ENCODE measurements around the gene CDH23.
A peak's percentile ranks its signal among the peaks of the same experiment; 100 is the strongest.

Gene CDH23

DNA sequence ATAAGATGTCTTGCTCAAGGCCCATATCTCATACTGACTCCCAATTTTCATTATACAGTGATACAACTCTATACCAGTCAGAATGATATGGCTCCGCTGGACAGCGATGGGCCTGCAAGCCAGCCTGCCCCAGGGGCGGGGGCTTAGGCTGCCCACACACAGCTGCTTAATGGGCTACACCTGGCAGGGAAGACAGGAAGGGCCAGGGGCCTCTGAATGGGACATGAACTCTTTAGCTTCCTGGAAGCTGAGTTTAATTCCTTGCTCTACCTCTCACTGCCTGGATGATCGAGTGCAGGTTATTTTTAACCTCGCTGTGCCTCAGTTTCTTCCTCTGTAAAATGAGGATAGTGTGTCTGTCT, 210.3 kb downstream of the CDH23 start:
- H3K9me3 ChIP-seq (ENCODE audit: insufficient read depth, low read length), result no peaks in the 10 kb centered on the region
- H3K27me3 ChIP-seq (ENCODE audit: insufficient read depth, insufficient read length), result no peaks in the 10 kb centered on the region
- H3K4me3 ChIP-seq (ENCODE audit: insufficient read length, low read depth), result no peak overlapping the region
- no peaks in the 10 kb centered on the region for H3K36me3 ChIP-seq (ENCODE audit: insufficient read depth, insufficient read length, low read length)
- H3K4me1 ChIP-seq (ENCODE audit: insufficient read depth, insufficient read length), result peaks cover 11% of the 10 kb centered on the region
- no peak for TF ChIP-seq ZNF274 (IDR thresholded peaks at IDR 0.05; ENCODE audit: low read depth, low read length)
- TF ChIP-seq SUZ12 (IDR thresholded peaks at IDR 0.05; ENCODE audit: extremely low read depth, insufficient read depth, insufficient read length), result no peak
- no peak overlapping the region for H3K9ac ChIP-seq (ENCODE audit: insufficient read length, low read depth)
- no peak for DNase-seq (ENCODE audit: low read depth, low spot score)

DNA sequence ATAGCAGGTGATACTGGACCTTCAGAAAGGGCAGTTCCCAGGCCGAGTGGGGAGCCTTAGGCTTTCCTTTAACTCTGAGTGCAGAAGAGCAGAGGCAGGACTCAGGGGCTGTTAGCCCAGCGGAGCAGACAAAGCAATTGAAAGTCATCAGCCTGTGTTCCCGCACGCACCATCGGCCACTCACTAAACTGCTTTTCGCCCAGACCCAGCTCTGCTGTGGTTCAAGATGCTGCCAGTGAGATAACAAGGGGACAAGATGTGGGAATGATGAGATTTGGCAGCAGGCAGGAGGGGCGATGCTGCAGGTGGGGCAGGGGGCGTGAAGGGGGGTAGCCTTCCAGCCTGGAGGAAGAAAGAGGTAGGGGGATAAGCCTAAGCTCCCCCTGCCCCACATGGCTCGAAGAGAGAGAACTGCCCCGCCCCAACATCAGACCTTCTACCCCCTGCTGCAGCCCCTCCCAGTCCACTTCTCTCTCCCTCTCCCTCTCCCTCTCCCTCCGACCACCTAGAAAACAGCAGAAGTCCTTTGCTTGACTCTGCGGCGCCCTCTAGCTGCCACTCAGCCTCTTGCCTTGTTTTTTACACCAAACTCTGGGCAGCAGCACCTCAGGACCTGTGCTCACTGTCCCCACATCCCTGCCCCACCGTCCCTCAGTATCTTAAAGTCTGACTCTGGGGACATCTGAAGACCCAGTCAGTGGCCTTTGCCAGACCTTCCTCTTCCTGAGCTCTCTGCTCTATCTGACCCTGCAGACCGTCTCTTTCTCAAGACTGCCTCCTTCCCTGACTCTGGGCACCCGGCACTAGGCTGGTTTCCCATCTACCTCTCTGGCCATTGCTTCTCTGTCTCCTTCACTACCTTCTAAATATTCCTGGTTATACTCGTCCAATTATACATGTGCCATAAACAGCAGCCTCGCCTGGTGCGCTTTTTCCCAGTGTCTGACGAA, 212.4 kb downstream of the CDH23 start:
- H3K27me3 ChIP-seq (ENCODE audit: insufficient read depth, insufficient read length), result no peaks in the 10 kb centered on the region
- DNase-seq (ENCODE audit: low read depth, low spot score), result peak; percentile 65
- H3K9ac ChIP-seq (ENCODE audit: insufficient read length, low read depth), result peak overlapping the region; percentile 51
- TF ChIP-seq YY1 (IDR thresholded peaks at IDR 0.05; ENCODE audit: insufficient read depth, insufficient read length) (no peak), SUZ12 (IDR thresholded peaks at IDR 0.05; ENCODE audit: extremely low read depth, insufficient read depth, insufficient read length) (no peak), ZNF274 (IDR thresholded peaks at IDR 0.05; ENCODE audit: low read depth, low read length) (no peak)
- H3K36me3 ChIP-seq (ENCODE audit: insufficient read depth, insufficient read length, low read length), result no peaks in the 10 kb centered on the region
- no peak overlapping the region for H3K4me3 ChIP-seq (ENCODE audit: insufficient read length, low read depth)
- no peaks in the 10 kb centered on the region for H3K9me3 ChIP-seq (ENCODE audit: insufficient read depth, low read length)
- H3K4me1 ChIP-seq (ENCODE audit: insufficient read depth, insufficient read length), result peaks cover 8% of the 10 kb centered on the region

DNA sequence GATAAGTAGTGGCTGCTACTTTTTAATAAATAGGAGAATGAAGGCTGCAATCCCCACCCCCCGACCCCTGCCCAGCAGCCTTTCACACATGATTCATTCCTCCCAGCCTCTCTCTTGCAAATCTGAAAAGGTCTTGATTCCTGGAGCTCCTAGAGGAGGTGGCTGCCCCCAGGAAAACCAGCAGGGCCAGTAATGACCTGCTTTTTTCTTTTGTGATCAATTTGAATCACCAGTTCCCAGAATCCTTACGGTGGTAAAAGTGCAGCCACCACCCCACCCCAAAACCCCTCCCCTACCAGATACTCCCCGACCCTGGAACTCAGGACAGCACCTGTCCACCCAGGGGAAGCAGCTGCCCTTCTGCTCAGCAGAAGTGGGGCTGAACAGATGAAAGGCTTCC, 213.9 kb downstream of the CDH23 start:
- no peak for TF ChIP-seq SUZ12 (IDR thresholded peaks at IDR 0.05; ENCODE audit: extremely low read depth, insufficient read depth, insufficient read length)
- TF ChIP-seq ZNF274 (IDR thresholded peaks at IDR 0.05; ENCODE audit: low read depth, low read length), result no peak
- no peak for TF ChIP-seq YY1 (IDR thresholded peaks at IDR 0.05; ENCODE audit: insufficient read depth, insufficient read length)
- Histone ChIP-seq H3K4me3 (ENCODE audit: insufficient read length, low read depth) (no peak overlapping the region), H3K36me3 (ENCODE audit: insufficient read depth, insufficient read length, low read length) (no peaks in the 10 kb centered on the region), H3K9ac (ENCODE audit: insufficient read length, low read depth) (peak overlapping the region; percentile 39), H3K27me3 (ENCODE audit: insufficient read depth, insufficient read length) (no peaks in the 10 kb centered on the region), H3K9me3 (ENCODE audit: insufficient read depth, low read length) (no peaks in the 10 kb centered on the region), H3K4me1 (ENCODE audit: insufficient read depth, insufficient read length) (peaks cover 4% of the 10 kb centered on the region)
- no peak for DNase-seq (ENCODE audit: low read depth, low spot score)

DNA sequence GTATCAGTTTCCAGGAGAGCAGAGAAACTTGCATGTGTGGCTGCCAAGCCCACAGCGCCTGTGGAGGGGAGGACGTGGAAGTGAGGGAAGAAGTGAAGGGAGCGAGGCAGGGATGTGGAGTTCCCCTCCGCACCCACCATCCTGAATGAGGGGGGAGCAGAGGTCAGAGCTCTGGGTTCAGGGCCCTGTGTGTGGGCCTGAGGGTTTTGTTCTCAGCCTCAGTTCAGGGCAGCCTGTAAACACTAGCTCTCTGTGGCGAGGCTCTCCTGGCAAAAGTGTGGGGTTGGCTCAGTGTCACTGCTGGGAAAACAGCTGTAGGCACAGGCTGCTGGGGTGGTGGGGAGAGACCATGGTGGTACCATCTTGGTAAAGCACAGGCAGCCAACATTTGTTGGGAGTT, 214.4 kb downstream of the CDH23 start:
- no peaks in the 10 kb centered on the region for H3K27me3 ChIP-seq (ENCODE audit: insufficient read depth, insufficient read length)
- peak overlapping the region; percentile 39 for H3K9ac ChIP-seq (ENCODE audit: insufficient read length, low read depth)
- DNase-seq (ENCODE audit: low read depth, low spot score), result no peak
- H3K4me1 ChIP-seq (ENCODE audit: insufficient read depth, insufficient read length), result peaks cover 4% of the 10 kb centered on the region
- H3K4me3 ChIP-seq (ENCODE audit: insufficient read length, low read depth), result no peak overlapping the region
- H3K36me3 ChIP-seq (ENCODE audit: insufficient read depth, insufficient read length, low read length), result no peaks in the 10 kb centered on the region
- TF ChIP-seq YY1 (IDR thresholded peaks at IDR 0.05; ENCODE audit: insufficient read depth, insufficient read length) (no peak), ZNF274 (IDR thresholded peaks at IDR 0.05; ENCODE audit: low read depth, low read length) (no peak), SUZ12 (IDR thresholded peaks at IDR 0.05; ENCODE audit: extremely low read depth, insufficient read depth, insufficient read length) (no peak)
- no peaks in the 10 kb centered on the region for H3K9me3 ChIP-seq (ENCODE audit: insufficient read depth, low read length)

DNA sequence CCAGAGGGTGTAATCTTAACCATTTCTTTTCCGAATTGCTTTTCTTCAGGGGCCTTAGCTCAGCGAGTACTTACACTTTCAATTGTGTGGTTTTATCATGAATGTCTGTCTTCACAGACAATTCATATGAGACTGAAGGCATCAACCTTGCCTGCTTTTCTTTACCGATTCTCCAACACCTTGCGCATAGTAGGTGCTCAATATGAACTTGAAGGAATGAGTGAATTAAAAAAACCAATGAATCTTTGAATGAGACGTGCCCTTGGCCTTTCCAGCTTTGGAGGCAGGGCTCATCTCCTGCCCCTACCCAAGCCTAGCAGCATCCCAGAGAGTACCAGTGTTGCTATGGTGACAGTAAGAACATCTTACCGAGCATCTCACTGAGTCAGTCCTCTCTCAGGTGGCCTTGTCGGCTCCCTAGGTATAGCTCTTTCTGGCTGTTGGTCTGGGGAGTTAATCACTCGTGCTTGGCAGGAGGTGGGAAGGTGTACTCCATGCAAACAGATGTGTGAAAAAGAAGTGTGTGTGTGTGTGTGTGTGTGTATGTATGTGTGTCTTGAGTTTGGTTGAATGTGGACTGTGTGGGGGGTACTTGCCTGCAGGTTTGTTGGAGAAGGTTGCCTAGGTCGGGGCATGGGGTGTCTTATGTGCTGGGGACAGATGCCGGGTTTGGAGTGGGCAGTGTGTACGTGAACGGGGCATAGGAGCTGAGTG, 215.1 kb downstream of the CDH23 start:
- H3K4me1 ChIP-seq (ENCODE audit: insufficient read depth, insufficient read length), result peaks cover 4% of the 10 kb centered on the region
- no peaks in the 10 kb centered on the region for H3K36me3 ChIP-seq (ENCODE audit: insufficient read depth, insufficient read length, low read length)
- H3K9ac ChIP-seq (ENCODE audit: insufficient read length, low read depth), result no peak overlapping the region
- H3K4me3 ChIP-seq (ENCODE audit: insufficient read length, low read depth), result no peak overlapping the region
- no peak for DNase-seq (ENCODE audit: low read depth, low spot score)
- H3K27me3 ChIP-seq (ENCODE audit: insufficient read depth, insufficient read length), result no peaks in the 10 kb centered on the region
- no peaks in the 10 kb centered on the region for H3K9me3 ChIP-seq (ENCODE audit: insufficient read depth, low read length)
- TF ChIP-seq ZNF274 (IDR thresholded peaks at IDR 0.05; ENCODE audit: low read depth, low read length), result no peak
- TF ChIP-seq YY1 (IDR thresholded peaks at IDR 0.05; ENCODE audit: insufficient read depth, insufficient read length), result no peak
- TF ChIP-seq SUZ12 (IDR thresholded peaks at IDR 0.05; ENCODE audit: extremely low read depth, insufficient read depth, insufficient read length), result no peak

DNA sequence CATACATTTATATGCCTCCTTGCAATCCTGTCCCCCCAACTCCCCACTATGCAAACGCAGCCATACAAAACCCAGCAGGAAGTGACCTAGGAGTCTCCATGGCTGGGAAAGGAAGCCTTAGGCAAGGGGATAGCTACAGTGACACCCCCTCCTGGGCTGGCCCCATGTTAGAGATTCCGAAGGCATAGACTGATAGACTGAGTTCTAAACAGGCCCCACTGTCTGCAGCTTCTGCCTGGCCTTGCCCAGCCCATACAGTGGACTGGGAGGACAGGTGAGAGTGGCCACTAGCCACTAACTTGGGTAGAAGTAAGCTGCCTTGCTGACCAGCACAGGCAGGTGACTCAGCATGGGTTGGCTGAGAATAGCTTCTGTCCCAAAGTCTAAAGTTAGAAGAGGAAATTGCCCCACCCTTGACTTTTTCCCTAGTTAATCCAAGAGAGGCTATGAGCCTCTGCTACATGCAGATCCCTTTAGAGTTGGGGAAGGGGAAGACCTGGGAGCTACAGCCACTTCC, 216.6 kb downstream of the CDH23 start:
- no peak for DNase-seq (ENCODE audit: low read depth, low spot score)
- no peaks in the 10 kb centered on the region for H3K27me3 ChIP-seq (ENCODE audit: insufficient read depth, insufficient read length)

DNA sequence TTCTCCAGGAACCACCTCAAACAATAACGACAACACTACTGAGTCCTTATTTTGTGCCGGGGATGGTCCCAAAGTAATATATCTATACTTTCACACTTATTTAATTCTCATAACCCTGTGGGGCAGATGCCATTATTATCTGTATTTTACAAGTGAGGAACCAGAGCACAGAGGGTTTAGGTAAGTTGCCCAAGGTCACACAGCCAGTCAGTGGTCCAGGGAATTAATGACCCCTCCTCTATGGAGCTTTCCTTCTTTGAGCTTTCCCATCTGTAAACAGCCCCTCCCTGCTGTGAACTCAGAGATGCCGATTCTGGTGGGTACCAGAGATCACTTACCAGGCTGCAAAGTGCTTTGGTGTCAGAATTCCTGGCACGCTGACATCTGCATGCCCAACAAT, 217.2 kb downstream of the CDH23 start:
- H3K9ac ChIP-seq (ENCODE audit: insufficient read length, low read depth), result no peak overlapping the region
- no peaks in the 10 kb centered on the region for H3K27me3 ChIP-seq (ENCODE audit: insufficient read depth, insufficient read length)
- H3K4me1 ChIP-seq (ENCODE audit: insufficient read depth, insufficient read length), result peaks cover 9% of the 10 kb centered on the region
- DNase-seq (ENCODE audit: low read depth, low spot score), result no peak
- TF ChIP-seq SUZ12 (IDR thresholded peaks at IDR 0.05; ENCODE audit: extremely low read depth, insufficient read depth, insufficient read length), result no peak
- no peak for TF ChIP-seq ZNF274 (IDR thresholded peaks at IDR 0.05; ENCODE audit: low read depth, low read length)
- no peak for TF ChIP-seq YY1 (IDR thresholded peaks at IDR 0.05; ENCODE audit: insufficient read depth, insufficient read length)
- H3K9me3 ChIP-seq (ENCODE audit: insufficient read depth, low read length), result no peaks in the 10 kb centered on the region
- no peak overlapping the region for H3K4me3 ChIP-seq (ENCODE audit: insufficient read length, low read depth)
- H3K36me3 ChIP-seq (ENCODE audit: insufficient read depth, insufficient read length, low read length), result no peaks in the 10 kb centered on the region

More for the DNA sequence above, 216.6 kb downstream of the CDH23 start:
- no peaks in the 10 kb centered on the region for H3K9me3 ChIP-seq (ENCODE audit: insufficient read depth, low read length)
- H3K36me3 ChIP-seq (ENCODE audit: insufficient read depth, insufficient read length, low read length), result no peaks in the 10 kb centered on the region
- TF ChIP-seq YY1 (IDR thresholded peaks at IDR 0.05; ENCODE audit: insufficient read depth, insufficient read length) (no peak), ZNF274 (IDR thresholded peaks at IDR 0.05; ENCODE audit: low read depth, low read length) (no peak)
- H3K4me1 ChIP-seq (ENCODE audit: insufficient read depth, insufficient read length), result peaks cover 5% of the 10 kb centered on the region
- H3K4me3 ChIP-seq (ENCODE audit: insufficient read length, low read depth), result no peak overlapping the region
- H3K9ac ChIP-seq (ENCODE audit: insufficient read length, low read depth), result no peak overlapping the region

Data from NT2/D1 (cell line).